ENCODE measurements around the gene CFAP100.

Gene CFAP100

DNA sequence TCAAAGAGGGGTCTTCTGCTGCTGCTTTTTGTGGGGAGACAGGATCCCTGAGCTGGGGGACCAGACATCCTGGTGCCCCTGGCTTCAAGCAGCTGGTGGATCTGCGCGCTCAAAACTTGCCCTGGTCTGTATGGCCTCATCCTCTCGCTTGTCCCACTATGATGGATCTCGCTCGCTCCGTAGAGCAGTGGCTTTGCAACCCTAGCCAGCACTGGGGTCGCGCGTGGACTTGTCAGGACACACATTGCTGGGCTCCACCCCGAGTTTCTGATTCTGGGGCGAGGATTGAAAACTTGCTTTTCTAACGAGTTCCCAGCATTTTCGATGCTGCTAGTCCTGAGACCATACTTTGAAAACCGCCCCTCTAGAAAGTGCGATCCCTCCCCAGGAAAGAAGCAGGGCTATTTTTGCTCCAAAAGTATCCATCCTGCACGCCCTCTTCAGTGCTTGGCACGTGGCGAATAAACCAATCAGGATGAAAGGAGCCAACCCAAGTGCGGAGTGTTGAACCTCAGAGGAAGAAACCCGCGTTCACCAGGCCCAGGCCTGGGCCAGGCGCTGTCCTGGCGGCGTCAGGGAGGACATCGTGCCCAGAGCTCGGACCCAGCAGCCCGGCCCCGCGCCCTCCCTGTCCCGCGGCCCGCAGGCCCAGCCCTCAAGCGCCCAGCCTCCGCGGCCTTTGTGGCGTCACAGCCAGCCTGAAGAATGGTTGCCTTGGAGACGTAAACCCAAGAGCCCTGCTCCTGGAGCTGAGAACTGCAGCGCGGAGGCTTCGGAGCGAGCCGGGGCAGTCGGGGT, at the start of gene CFAP100:
Gene CFAP100 (plus strand): TSS at position 731 of the 798 bp plus-strand sequence. CDS start 1,092 bp downstream, outside the sequence.
- Histone ChIP-seq H3K4me3 (ENCODE audit: low read depth, low read length) (peak within 1 kb of the TSS; percentile 43), H3K36me3 (ENCODE audit: control insufficient read depth, insufficient read depth, low read length) (no peaks in the 10 kb centered on the region), H3K27ac (ENCODE audit: low read depth, low read length) (no peak within 1 kb of the TSS), H3K9me3 (ENCODE audit: control insufficient read depth, insufficient read depth, low read length) (no peaks in the 10 kb centered on the region), H3K9ac (ENCODE audit: low read depth, low read length) (no peak within 1 kb of the TSS), H3K27me3 (ENCODE audit: control insufficient read depth, insufficient read depth, low read length) (peaks cover 55% of the 10 kb centered on the region), H3K4me1 (ENCODE audit: control insufficient read depth, insufficient read depth, low read length) (peaks cover 7% of the 10 kb centered on the region)

DNA sequence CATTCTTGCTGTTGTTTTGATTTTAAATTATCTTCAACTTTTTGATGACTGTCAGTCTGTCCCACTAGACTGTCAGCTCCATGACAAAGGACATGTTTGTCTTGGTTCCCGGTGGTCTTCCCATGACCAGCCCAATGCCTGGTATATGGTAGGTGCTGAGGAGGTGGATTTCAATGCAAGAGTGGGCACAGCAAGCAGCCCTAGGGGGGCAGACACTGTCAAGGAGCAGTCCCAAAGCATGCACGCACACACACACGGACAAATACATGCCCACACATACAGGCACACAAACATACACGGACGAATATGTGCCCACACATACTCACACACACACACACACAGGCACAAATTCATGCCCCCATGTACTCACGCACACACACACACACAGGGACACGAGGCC, 49.5 kb upstream of the CFAP100 start:
- H3K36me3 ChIP-seq (ENCODE audit: control insufficient read depth, insufficient read depth, low read length) = no peaks in the 10 kb centered on the region
- H3K27me3 ChIP-seq (ENCODE audit: control insufficient read depth, insufficient read depth, low read length) = no peaks in the 10 kb centered on the region
- H3K27ac ChIP-seq (ENCODE audit: low read depth, low read length) = no peak overlapping the region
- peaks cover 5% of the 10 kb centered on the region; the same call in 1 of the 2 replicates for H3K4me1 ChIP-seq (ENCODE audit: control insufficient read depth, insufficient read depth, low read length)
- no peaks in the 10 kb centered on the region for H3K9me3 ChIP-seq (ENCODE audit: control insufficient read depth, insufficient read depth, low read length)
- no peak overlapping the region for H3K9ac ChIP-seq (ENCODE audit: low read depth, low read length)
- H3K4me3 ChIP-seq (ENCODE audit: low read depth, low read length) = no peak overlapping the region

- Histone ChIP-seq H3K9me3 (ENCODE audit: control insufficient read depth, insufficient read depth, low read length) (no peaks in the 10 kb centered on the region), H3K4me3 (ENCODE audit: low read depth, low read length) (no peak overlapping the region), H3K4me1 (ENCODE audit: control insufficient read depth, insufficient read depth, low read length) (peaks cover 5% of the 10 kb centered on the region; the same call in 1 of the 2 replicates), H3K27me3 (ENCODE audit: control insufficient read depth, insufficient read depth, low read length) (no peaks in the 10 kb centered on the region), H3K36me3 (ENCODE audit: control insufficient read depth, insufficient read depth, low read length) (peaks cover 4% of the 10 kb centered on the region; the same call in 1 of the 2 replicates), H3K27ac (ENCODE audit: low read depth, low read length) (no peak overlapping the region), H3K9ac (ENCODE audit: low read depth, low read length) (no peak overlapping the region)
These were observed 48.9 kb upstream of the CFAP100 start for GRCh38 chr3:126345641-126346460.

- no peak overlapping the region for H3K9ac ChIP-seq (ENCODE audit: low read depth, low read length)
- H3K36me3 ChIP-seq (ENCODE audit: control insufficient read depth, insufficient read depth, low read length) = peaks cover 10% of the 10 kb centered on the region; the same call in 1 of the 2 replicates
- H3K9me3 ChIP-seq (ENCODE audit: control insufficient read depth, insufficient read depth, low read length) = no peaks in the 10 kb centered on the region
- no peaks in the 10 kb centered on the region for H3K27me3 ChIP-seq (ENCODE audit: control insufficient read depth, insufficient read depth, low read length)
- no peak overlapping the region for H3K4me3 ChIP-seq (ENCODE audit: low read depth, low read length)
- H3K4me1 ChIP-seq (ENCODE audit: control insufficient read depth, insufficient read depth, low read length) = peaks cover 5% of the 10 kb centered on the region; the same call in 1 of the 2 replicates
- H3K27ac ChIP-seq (ENCODE audit: low read depth, low read length) = no peak overlapping the region
These were observed 48.2 kb upstream of the CFAP100 start for GRCh38 chr3:126346466-126346865.

GRCh38 chr3:126347543-126348161, 47.1 kb upstream of the CFAP100 start:
- H3K9ac ChIP-seq (ENCODE audit: low read depth, low read length) = no peak overlapping the region
- H3K9me3 ChIP-seq (ENCODE audit: control insufficient read depth, insufficient read depth, low read length) = no peaks in the 10 kb centered on the region
- H3K4me3 ChIP-seq (ENCODE audit: low read depth, low read length) = no peak overlapping the region
- H3K4me1 ChIP-seq (ENCODE audit: control insufficient read depth, insufficient read depth, low read length) = peaks cover 2% of the 10 kb centered on the region; the same call in 1 of the 2 replicates
- peaks cover 21% of the 10 kb centered on the region for H3K36me3 ChIP-seq (ENCODE audit: control insufficient read depth, insufficient read depth, low read length)
- H3K27me3 ChIP-seq (ENCODE audit: control insufficient read depth, insufficient read depth, low read length) = no peaks in the 10 kb centered on the region
- no peak overlapping the region for H3K27ac ChIP-seq (ENCODE audit: low read depth, low read length)

- Histone ChIP-seq H3K27ac (ENCODE audit: low read depth, low read length) (no peak overlapping the region), H3K36me3 (ENCODE audit: control insufficient read depth, insufficient read depth, low read length) (peaks cover 21% of the 10 kb centered on the region), H3K27me3 (ENCODE audit: control insufficient read depth, insufficient read depth, low read length) (no peaks in the 10 kb centered on the region), H3K9ac (ENCODE audit: low read depth, low read length) (no peak overlapping the region), H3K9me3 (ENCODE audit: control insufficient read depth, insufficient read depth, low read length) (no peaks in the 10 kb centered on the region), H3K4me3 (ENCODE audit: low read depth, low read length) (no peak overlapping the region), H3K4me1 (ENCODE audit: control insufficient read depth, insufficient read depth, low read length) (no peaks in the 10 kb centered on the region)
These were observed 46.3 kb upstream of the CFAP100 start for GRCh38 chr3:126348308-126348920.

GRCh38 chr3:126349071-126349470, 45.6 kb upstream of the CFAP100 start:
- no peaks in the 10 kb centered on the region for H3K9me3 ChIP-seq (ENCODE audit: control insufficient read depth, insufficient read depth, low read length)
- H3K36me3 ChIP-seq (ENCODE audit: control insufficient read depth, insufficient read depth, low read length) = peaks cover 21% of the 10 kb centered on the region
- no peak overlapping the region for H3K4me3 ChIP-seq (ENCODE audit: low read depth, low read length)
- H3K27me3 ChIP-seq (ENCODE audit: control insufficient read depth, insufficient read depth, low read length) = no peaks in the 10 kb centered on the region
- H3K9ac ChIP-seq (ENCODE audit: low read depth, low read length) = no peak overlapping the region
- no peaks in the 10 kb centered on the region for H3K4me1 ChIP-seq (ENCODE audit: control insufficient read depth, insufficient read depth, low read length)
- H3K27ac ChIP-seq (ENCODE audit: low read depth, low read length) = no peak overlapping the region

GRCh38 chr3:126349611-126350501, 44.9 kb upstream of the CFAP100 start:
- H3K4me3 ChIP-seq (ENCODE audit: low read depth, low read length) = no peak overlapping the region
- peaks cover 21% of the 10 kb centered on the region for H3K36me3 ChIP-seq (ENCODE audit: control insufficient read depth, insufficient read depth, low read length)
- no peaks in the 10 kb centered on the region; the same call in 1 of the 2 replicates for H3K4me1 ChIP-seq (ENCODE audit: control insufficient read depth, insufficient read depth, low read length)

GRCh38 chr3:126350502-126351085, 44.1 kb upstream of the CFAP100 start:
- H3K4me1 ChIP-seq (ENCODE audit: control insufficient read depth, insufficient read depth, low read length) = peaks cover 7% of the 10 kb centered on the region
- no peaks in the 10 kb centered on the region for H3K27me3 ChIP-seq (ENCODE audit: control insufficient read depth, insufficient read depth, low read length)
- no peak overlapping the region for H3K4me3 ChIP-seq (ENCODE audit: low read depth, low read length)
- H3K36me3 ChIP-seq (ENCODE audit: control insufficient read depth, insufficient read depth, low read length) = peaks cover 21% of the 10 kb centered on the region
- H3K27ac ChIP-seq (ENCODE audit: low read depth, low read length) = no peak overlapping the region
- H3K9ac ChIP-seq (ENCODE audit: low read depth, low read length) = no peak overlapping the region
- no peaks in the 10 kb centered on the region for H3K9me3 ChIP-seq (ENCODE audit: control insufficient read depth, insufficient read depth, low read length)

More at GRCh38 chr3:126349611-126350501, 44.9 kb upstream of the CFAP100 start:
- no peak overlapping the region for H3K27ac ChIP-seq (ENCODE audit: low read depth, low read length)
- H3K9ac ChIP-seq (ENCODE audit: low read depth, low read length) = no peak overlapping the region
- no peaks in the 10 kb centered on the region for H3K27me3 ChIP-seq (ENCODE audit: control insufficient read depth, insufficient read depth, low read length)
- no peaks in the 10 kb centered on the region for H3K9me3 ChIP-seq (ENCODE audit: control insufficient read depth, insufficient read depth, low read length)

Measured in HUES48 (cell line).